Measurements from ENCODE around the gene OSM.

GRCh38 chr22:30216710-30217109 is 49.9 kb downstream of the OSM start:
- TF ChIP-seq CTCF (IDR thresholded peaks at IDR 0.05) (no peak), POLR2A (IDR thresholded peaks at IDR 0.05) (no peak)

Data from thyroid gland (tissue), 4 donors.